NCI-H2196 treated with DMSO at 0.1 percent for 48 hours (cell line): ENCODE measurements around the gene ITCH.
"Not testable (repeated sequence)": the region's sequence is repeated elsewhere in the genome, so short reads cannot be mapped to it uniquely, and the experiment has no call there.

ENCODE experiments used
- DNase-seq: peaks from one replicate; lab custom pipeline; 2025; ENCODE audit not compliant: unreplicated experiment; lab: John Stamatoyannopoulos, UW

The ITCH gene

GRCh38 chr20:34363062-34363464, at the start of gene ITCH:
TSS of gene ITCH (plus strand) at chr20:34363273. CDS start at chr20:34393812, 30,539 bp downstream.
- DNase-seq = peak; percentile 91

GRCh38 chr20:34315236-34315635, 47.8 kb upstream of the ITCH start:
- no peak for DNase-seq

- DNase-seq = no peak
These were observed 46.8 kb upstream of the ITCH start for GRCh38 chr20:34316196-34316814.

GRCh38 chr20:34318609-34319443, 44.2 kb upstream of the ITCH start:
- DNase-seq = no peak

- no peak for DNase-seq
These were observed 42.2 kb upstream of the ITCH start for GRCh38 chr20:34320861-34321260.

GRCh38 chr20:34322267-34323105, 40.6 kb upstream of the ITCH start:
- no peak for DNase-seq

- DNase-seq = no peak
These were observed 38.5 kb upstream of the ITCH start for GRCh38 chr20:34324541-34324940.

- DNase-seq = not testable (repeated sequence)
These were observed 34.9 kb upstream of the ITCH start for GRCh38 chr20:34328207-34328606.

- no peak for DNase-seq
These were observed 34.0 kb upstream of the ITCH start for GRCh38 chr20:34328928-34329677.

- DNase-seq = not testable (repeated sequence)
These were observed 32.1 kb upstream of the ITCH start for GRCh38 chr20:34330861-34331544.

GRCh38 chr20:34331838-34332237, 31.2 kb upstream of the ITCH start:
- no peak for DNase-seq

GRCh38 chr20:34332262-34332920, 30.7 kb upstream of the ITCH start:
- no peak for DNase-seq

- no peak for DNase-seq
These were observed 29.3 kb upstream of the ITCH start for GRCh38 chr20:34333786-34334185.

- DNase-seq = no peak
These were observed 28.2 kb upstream of the ITCH start for GRCh38 chr20:34334654-34335407.

- no peak for DNase-seq
These were observed 25.5 kb upstream of the ITCH start for GRCh38 chr20:34337544-34337943.

GRCh38 chr20:34337982-34338726, 24.9 kb upstream of the ITCH start:
- no peak for DNase-seq

GRCh38 chr20:34340726-34341125, 22.3 kb upstream of the ITCH start:
- DNase-seq = not testable (repeated sequence)

GRCh38 chr20:34341199-34341598, 21.9 kb upstream of the ITCH start:
- not testable (repeated sequence) for DNase-seq
